Activated naive CD8-positive, alpha-beta T cell treated with anti-CD3 and anti-CD28 coated beads, Interleukin-2, amount 50 U/mL, for 16 hours (primary cell): ENCODE measurements around the gene GET4.
"Not testable (repeated sequence)": the region's sequence is repeated elsewhere in the genome, so short reads cannot be mapped to it uniquely, and the experiment has no call there.

Experiments
- DNase-seq: peaks from one replicate; pipeline ENCODE4 v3.0.0-alpha.2; 2020; ENCODE audit warnings: low read depth, low spot score

Gene GET4

GRCh38 chr7:926061-927030, 50.0 kb downstream of the GET4 start:
- no peak for DNase-seq

- DNase-seq, result no peak
Observed at GRCh38 chr7:927031-927671, 50.8 kb downstream of the GET4 start.

GRCh38 chr7:929311-929711, 53.0 kb downstream of the GET4 start:
- DNase-seq, result no peak

- DNase-seq, result no peak
Observed at GRCh38 chr7:930975-931758, 54.8 kb downstream of the GET4 start.

- no peak for DNase-seq
Observed at GRCh38 chr7:931871-932650, 55.7 kb downstream of the GET4 start.

GRCh38 chr7:932651-932975, 56.3 kb downstream of the GET4 start:
- no peak for DNase-seq

- DNase-seq, result no peak
Observed at GRCh38 chr7:934469-935163, 58.3 kb downstream of the GET4 start.

GRCh38 chr7:935164-935873, 59.0 kb downstream of the GET4 start:
- DNase-seq, result no peak

- DNase-seq, result no peak
Observed at GRCh38 chr7:935874-936385, 59.6 kb downstream of the GET4 start.

GRCh38 chr7:936386-937054, 60.2 kb downstream of the GET4 start:
- DNase-seq, result no peak

GRCh38 chr7:937856-938484, 61.6 kb downstream of the GET4 start:
- no peak for DNase-seq

GRCh38 chr7:938546-939185, 62.3 kb downstream of the GET4 start:
- DNase-seq, result no peak

GRCh38 chr7:939843-940242, 63.5 kb downstream of the GET4 start:
- DNase-seq, result no peak

GRCh38 chr7:940599-941408, 64.5 kb downstream of the GET4 start:
- no peak for DNase-seq

- DNase-seq, result not testable (repeated sequence)
Observed at GRCh38 chr7:943793-944192, 67.4 kb downstream of the GET4 start.

GRCh38 chr7:944744-945143, 68.4 kb downstream of the GET4 start:
- no peak for DNase-seq

GRCh38 chr7:945147-945555, 68.8 kb downstream of the GET4 start:
- DNase-seq, result no peak
